IPS DF 4.7 (cell line): ENCODE data around the gene RASD1.
"Not testable (repeated sequence)": the region's sequence is repeated elsewhere in the genome, so short reads cannot be mapped to it uniquely, and the experiment has no call there.

Experiments
- DNase-seq: peaks from one replicate; pipeline ENCODE4 v3.0.0-alpha.2; 2013; ENCODE audit warnings: low spot score; ENCODE audit errors: extremely low read depth

Gene RASD1

GRCh38 chr17:17472333-17472920, 23.8 kb downstream of the RASD1 start:
- DNase-seq = no peak

GRCh38 chr17:17469996-17470395, 26.2 kb downstream of the RASD1 start:
- DNase-seq = no peak

- DNase-seq = no peak
These were observed 26.8 kb downstream of the RASD1 start for GRCh38 chr17:17469358-17469757.

- no peak for DNase-seq
These were observed 27.8 kb downstream of the RASD1 start for GRCh38 chr17:17468217-17469010.

GRCh38 chr17:17467720-17468119, 28.5 kb downstream of the RASD1 start:
- no peak for DNase-seq

- DNase-seq = no peak
These were observed 29.2 kb downstream of the RASD1 start for GRCh38 chr17:17467016-17467415.

GRCh38 chr17:17466511-17466910, 29.7 kb downstream of the RASD1 start:
- DNase-seq = no peak

- DNase-seq = not testable (repeated sequence)
These were observed 30.3 kb downstream of the RASD1 start for GRCh38 chr17:17465878-17466277.

DNA sequence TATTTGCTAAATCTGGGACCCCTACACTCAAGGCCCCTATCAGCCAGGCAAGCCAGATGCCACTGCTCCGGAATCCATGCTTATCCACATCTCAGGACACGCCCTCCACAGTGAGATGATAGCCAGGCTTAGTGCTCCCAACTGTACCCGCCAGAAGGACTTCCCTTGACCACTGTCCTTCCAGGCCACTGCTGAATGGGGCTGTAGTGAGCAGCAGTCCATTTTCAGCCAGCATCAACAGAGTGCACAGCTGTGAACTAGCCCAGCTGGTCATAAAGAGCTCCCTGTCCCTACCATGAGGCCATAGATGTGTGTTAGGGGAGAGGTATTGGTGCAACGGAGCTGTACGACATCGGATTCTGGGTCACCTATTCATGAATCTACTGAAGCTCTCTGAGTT, 32.4 kb downstream of the RASD1 start:
- no peak for DNase-seq

DNA sequence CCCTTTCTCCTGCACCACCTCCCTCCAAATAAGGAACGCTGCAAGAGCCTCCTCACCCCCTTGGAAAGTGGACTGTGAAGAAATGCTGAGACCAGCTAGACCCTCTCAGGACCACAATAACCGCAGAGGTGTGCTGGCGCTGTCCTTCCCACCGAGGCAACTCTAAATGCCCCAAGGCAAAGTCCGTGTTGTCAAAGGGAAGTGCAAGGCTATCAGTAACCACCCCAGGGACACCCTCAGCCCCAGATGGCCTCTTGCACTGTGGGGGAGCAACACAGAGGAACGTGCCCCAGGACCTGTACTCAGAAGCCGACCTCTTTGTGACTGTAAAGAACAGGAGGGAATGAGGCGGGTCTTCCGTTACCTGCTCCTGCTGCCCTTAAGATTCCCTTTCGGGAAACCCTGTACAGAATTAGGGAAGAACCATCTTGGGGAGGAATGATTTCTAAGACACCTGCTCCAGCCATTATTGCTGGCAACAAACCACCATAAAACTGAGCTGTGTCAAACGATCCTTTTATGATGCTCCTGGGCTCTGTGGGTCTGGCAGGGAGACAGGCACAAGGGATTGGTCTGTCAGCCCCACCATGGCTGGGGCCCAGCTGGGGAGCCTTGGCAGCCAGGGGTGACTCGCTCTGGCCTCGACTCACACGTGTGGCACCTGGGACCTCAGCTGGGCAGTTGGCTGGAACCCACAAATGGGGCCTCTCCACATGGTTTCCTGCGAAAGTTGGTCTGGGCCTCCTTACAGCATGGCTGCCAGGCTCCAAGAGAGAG, 34.0 kb downstream of the RASD1 start:
- DNase-seq = no peak

DNA sequence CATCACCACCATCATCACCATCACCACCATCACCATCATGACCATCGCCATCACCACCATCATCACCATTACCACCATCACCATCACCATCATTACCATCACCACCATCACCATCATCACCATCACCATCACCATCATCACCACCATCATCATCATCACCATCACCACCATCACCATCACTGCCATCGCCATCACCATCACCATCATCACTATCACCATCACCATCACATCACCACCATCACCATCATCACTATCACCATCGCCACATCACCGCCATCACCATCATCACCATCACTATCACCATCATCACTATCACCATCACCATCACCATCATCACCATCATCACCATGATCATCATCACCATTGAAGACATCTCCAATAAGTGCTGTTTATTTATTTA, 36.2 kb downstream of the RASD1 start:
- no peak for DNase-seq

DNA sequence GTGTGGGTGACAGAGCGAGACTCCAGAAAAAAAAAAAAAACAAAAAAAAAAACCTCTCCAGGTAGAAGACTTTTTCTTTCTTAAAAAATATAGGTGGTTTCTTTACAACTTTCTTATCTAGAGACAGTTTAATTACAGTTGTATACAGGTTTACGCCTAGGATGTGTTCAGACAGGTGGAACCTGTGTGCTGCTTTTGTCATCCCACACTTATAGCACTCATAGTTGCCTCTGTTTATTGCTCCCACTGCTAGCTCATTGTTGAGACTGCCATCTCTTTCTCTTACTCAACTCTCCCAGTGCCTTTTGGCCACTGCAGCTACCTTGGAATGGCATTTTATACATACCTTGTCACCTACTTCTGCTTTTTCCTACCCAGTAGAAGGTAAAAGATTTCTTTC, 38.5 kb downstream of the RASD1 start:
- DNase-seq = no peak

- DNase-seq = no peak
These were observed 39.9 kb downstream of the RASD1 start for GRCh38 chr17:17456251-17456650.

DNA sequence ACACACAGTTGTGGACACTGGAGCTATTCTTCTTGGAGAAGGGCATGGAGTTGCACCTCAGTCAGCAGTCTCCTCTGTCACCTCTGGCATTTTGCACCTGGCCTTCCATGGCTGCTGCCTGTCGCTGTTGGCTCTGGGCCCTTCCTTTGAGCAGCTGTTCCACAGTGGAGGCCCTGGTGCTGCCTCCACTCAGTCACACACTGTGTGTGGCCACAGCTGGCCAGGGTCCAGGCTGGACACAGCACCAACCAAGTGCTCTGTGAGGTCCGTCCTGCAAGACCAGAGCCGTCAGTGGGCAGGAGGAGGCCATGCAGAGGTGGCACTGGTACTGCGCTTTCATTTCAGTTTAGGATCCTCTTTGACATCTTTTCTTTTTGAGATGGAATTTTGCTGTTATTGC, 41.0 kb downstream of the RASD1 start:
- no peak for DNase-seq

DNA sequence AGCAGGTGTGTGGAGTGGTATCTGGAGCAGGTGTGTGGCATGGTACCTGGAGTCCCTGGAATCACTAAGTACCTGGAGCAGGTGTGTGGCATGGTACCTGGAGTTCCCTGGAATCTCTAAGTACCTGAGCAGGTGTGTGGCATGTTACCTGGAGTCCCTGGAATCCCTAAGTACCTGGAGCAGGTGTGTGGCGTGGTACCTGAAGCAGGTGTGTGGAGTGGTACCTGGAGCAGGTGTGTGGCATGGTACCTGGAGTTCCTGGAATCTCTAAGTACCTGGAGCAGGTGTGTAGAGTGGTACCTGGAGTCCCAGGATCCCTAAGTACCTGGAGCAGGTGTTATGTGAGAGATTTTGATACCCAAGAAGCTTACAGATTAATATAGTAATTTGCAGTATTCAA, 41.5 kb downstream of the RASD1 start:
- not testable (repeated sequence) for DNase-seq

DNA sequence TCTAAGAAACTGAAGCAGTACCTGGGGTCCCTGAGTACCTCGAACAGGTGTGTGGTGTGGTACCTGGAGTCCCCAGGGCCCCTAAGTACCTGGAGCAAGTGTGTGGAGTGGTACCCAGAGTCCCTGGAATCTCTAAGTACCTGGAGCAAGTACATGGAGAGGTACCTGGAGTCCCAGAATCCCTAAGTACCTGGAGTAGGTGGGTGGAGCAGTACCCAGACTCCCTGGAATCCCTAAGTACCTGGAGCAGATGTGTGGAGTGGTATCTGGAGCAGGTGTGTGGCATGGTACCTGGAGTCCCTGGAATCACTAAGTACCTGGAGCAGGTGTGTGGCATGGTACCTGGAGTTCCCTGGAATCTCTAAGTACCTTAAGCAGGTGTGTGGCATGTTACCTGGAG, 41.9 kb downstream of the RASD1 start:
- DNase-seq = no peak

GRCh38 chr17:17453088-17453487, 43.1 kb downstream of the RASD1 start:
- no peak for DNase-seq

DNA sequence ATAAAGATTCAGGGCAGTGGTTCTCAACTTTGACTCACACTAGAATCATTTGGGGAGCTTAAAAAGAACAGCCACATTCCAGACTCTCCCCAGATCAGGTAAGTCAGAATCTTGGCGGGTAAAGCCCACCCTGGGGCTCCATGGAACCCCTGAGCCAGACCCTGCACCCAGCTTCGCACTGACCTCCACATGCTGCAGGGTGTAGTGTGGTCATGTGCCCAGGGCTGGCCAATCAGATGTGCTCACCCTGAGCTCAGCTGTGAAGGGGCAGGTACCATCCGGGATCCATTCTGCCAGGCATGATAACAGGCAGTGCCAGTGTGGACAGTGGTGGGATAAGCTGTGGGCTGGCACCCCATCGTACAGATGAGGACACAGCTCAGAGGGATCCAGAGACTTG, 47.5 kb downstream of the RASD1 start:
- DNase-seq = no peak

- DNase-seq = no peak
These were observed 48.1 kb downstream of the RASD1 start for GRCh38 chr17:17448076-17448475.

DNA sequence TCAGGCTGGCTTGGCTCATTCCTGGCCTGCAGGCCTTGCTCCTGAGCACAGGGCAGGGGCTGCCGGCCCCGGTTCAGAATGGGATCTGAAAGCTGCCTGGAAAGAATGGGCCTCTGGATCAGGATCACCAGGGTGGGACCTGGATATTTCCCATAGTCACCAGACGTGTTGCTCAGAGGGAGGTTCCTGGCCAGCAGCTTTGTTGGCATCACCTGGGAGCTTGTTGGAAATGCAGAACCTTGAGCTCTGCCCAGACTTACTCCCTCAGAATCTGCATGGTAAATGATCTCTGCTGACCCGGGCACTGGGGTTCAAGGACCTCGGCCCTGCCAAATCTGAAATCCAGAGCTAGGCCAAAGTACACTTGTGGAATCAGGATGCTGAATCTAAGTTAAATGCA, 48.9 kb downstream of the RASD1 start:
- DNase-seq = no peak

GRCh38 chr17:17446666-17447155, 49.5 kb downstream of the RASD1 start:
- DNase-seq = no peak

GRCh38 chr17:17445925-17446665, 50.1 kb downstream of the RASD1 start:
- no peak for DNase-seq
